ENCODE data around the gene CDK19.
"Not testable (repeated sequence)": the region's sequence is repeated elsewhere in the genome, so short reads cannot be mapped to it uniquely, and the experiment has no call there.

Gene CDK19

GRCh38 chr6:110757926-110758325, 57.3 kb downstream of the CDK19 start:
- DNase-seq (ENCODE audit: low read depth in 2 of 2) = no peak

DNA sequence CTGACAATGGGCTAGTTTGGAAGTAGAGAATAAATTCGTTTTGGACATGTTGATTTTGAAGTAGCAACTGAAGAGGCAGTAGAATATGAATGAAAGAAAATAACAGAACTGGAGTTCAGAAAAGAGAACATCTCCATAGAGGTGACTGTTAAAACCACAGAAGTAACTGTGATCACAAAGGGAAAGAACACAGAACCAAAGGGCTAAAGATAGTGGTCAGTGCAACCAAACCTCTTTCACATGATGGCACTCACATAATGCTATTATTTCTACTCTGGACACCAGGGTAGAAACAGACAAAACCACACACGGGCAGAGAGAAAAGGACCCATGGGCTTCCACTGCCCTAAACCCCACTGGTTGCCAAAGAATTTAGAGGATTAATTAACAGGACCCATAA, 58.5 kb downstream of the CDK19 start:
- DNase-seq (ENCODE audit: low read depth in 2 of 2) = no peak

DNA sequence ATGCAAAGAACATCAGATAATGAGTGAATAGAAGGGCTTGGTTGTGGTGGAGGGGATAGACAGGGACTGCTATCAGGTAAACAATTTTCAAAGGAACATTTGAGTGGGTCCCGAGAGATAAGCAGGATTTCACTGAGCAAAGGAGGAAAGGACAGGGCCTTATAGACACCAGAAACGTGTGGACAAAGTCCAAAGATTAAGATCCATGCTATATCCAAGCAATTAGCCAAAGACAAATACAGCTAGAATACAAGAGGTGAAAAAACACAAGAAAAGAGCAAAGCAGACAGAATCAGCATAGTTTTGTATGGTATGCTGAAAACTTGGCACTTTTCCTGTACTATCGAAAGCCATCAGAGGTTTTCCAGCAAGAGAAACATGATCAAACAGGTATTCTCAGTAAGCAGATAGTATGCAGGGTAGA, 59.8 kb downstream of the CDK19 start:
- no peak for DNase-seq (ENCODE audit: low read depth in 2 of 2)

DNA sequence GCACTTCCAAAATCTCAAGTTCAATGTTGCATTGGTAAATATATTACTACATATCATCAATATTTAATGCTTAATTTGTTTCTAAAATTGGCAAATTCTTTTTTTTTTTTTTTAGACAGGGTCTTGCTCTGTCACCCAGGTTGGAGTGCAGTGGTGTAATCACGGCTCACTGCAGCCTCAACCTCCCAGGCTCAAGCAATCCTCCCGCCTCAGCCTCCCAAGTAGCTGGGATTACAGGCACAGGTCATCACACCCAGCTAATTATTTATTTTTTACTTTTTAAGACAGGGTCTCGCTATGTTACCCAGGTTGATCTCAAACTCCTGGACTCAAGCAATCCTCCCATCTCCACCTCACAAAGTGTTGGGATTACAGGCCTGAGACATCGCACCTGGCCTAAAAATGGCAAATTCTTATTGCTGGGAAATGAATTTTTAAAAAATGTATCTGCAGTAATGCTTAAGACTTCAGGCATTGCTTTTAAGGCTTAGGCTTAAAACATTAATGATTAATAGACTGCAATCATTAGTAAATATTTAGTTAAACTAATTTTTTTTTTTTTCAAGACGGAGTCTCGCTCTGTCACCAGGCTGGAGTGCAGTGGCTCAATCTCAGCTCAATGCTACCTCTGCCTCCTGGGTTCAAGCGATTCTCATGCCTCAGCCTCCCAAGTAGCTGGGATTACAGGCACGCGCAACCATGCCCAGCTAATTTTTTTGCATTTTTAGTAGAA, 61.2 kb downstream of the CDK19 start:
- DNase-seq (ENCODE audit: low read depth in 2 of 2) = not testable (repeated sequence)

GRCh38 chr6:110748453-110748852, 66.8 kb downstream of the CDK19 start:
- DNase-seq (ENCODE audit: low read depth in 2 of 2) = no peak

- DNase-seq (ENCODE audit: low read depth in 2 of 2) = no peak
These were observed 68.6 kb downstream of the CDK19 start for GRCh38 chr6:110746680-110747079.

GRCh38 chr6:110744991-110745390, 70.3 kb downstream of the CDK19 start:
- no peak for DNase-seq (ENCODE audit: low read depth in 2 of 2)

DNA sequence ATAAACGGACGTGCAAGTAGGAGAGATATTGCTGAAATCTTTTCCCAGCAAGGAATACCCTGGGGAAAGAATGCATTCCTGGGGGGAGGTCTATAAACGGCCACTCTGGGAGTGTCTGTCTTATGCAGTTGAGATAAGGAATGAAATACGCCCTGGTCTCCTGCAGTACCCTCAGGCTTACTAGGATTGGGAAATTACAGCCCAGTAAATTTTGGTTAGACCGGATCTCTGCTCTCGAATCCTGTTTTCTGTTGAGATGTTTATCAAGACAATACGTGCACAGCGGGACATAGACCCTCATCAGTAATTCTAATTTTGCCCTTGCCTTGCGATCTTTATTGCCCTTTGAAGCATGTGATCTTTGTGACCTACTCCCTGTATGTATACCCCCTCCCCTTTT, 72.7 kb downstream of the CDK19 start:
- not testable (repeated sequence) for DNase-seq (ENCODE audit: low read depth in 2 of 2)

GRCh38 chr6:110741517-110741916, 73.8 kb downstream of the CDK19 start:
- no peak for DNase-seq (ENCODE audit: low read depth in 2 of 2)

GRCh38 chr6:110738899-110739365, 76.3 kb downstream of the CDK19 start:
- DNase-seq (ENCODE audit: low read depth in 2 of 2) = no peak

DNA sequence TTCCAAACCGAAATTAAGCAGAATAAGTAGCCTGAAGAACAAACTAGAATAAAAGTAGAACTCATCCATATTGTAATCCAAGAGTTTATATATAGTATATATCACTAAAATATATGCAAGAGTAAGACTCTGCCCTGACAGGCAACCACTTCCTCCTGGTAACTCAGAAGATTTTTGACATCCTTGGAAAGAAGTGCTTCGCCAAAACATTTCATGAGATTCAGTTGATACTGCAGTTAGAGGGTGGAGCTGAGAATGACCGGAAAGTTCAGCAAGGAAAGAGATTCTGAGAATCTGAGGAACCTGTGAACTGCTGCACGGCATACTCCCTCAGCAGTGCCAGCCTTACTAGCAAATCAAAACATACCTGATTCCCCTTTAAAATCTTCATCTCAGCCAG, 79.6 kb downstream of the CDK19 start:
- DNase-seq (ENCODE audit: low read depth in 2 of 2) = no peak

DNA sequence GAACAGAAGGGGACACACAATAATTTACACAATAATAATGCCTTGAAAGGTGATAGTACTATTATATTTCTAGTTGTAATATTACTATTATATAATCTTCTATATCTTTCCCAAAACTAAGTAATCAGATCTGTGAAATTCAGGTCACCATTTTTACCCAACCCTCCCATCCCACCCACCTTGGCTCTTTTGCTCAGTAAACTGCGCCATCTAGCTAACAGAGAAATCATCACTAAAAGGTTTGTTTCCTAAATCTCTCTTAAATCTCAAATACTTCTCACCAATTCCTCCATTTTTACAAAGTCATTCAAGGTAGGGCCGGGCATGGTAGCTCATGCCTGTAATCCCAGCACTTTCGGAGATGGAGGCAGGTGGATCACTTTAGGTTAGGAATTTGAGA, 83.4 kb downstream of the CDK19 start:
- DNase-seq (ENCODE audit: low read depth in 2 of 2) = no peak

- no peak for DNase-seq (ENCODE audit: low read depth in 2 of 2)
These were observed 84.1 kb downstream of the CDK19 start for GRCh38 chr6:110731196-110731595.

DNA sequence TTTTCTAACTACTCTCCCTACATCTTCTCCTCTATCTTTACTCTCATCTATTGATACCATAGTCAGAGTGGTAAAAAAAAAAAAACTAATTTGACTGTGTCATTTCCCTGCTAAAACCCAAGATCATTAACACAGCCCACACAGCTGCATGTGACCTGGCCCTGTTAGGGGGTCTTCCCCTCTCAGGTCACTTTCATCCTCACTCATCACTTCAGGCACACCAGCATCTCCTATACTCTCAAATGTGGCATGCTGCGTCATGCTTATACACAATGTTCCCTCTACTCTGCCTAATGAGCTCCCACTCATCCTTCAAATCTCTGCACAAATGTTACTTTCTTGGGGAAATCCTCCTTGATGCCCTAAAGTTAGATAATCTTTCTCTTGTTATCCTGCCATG, 86.8 kb downstream of the CDK19 start:
- no peak for DNase-seq (ENCODE audit: low read depth in 2 of 2)

DNA sequence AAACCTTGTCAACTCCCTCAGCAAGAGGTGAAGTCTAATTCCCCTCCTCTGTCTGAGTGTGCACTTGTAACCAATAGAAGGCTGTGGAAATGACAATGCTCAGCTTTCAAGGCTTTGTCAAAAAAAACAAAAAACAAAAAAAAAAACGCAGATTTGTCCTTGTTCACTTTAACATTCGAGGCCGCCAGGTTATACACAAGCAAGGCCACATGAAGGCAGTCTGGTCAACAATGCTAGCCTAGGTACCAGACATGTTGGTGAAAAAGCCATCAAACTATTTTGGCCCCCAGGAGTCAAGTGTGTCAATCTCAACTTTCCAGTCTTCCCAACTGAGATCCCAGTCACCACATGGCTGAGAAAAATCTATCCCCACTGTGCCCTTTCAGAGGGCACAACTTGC, 92.3 kb downstream of the CDK19 start:
- no peak for DNase-seq (ENCODE audit: low read depth in 2 of 2)

- DNase-seq (ENCODE audit: low read depth in 2 of 2) = no peak
These were observed 95.2 kb downstream of the CDK19 start for GRCh38 chr6:110720066-110720465.

- not testable (repeated sequence) for DNase-seq (ENCODE audit: low read depth in 2 of 2)
These were observed 95.7 kb downstream of the CDK19 start for GRCh38 chr6:110719601-110720000.

DNA sequence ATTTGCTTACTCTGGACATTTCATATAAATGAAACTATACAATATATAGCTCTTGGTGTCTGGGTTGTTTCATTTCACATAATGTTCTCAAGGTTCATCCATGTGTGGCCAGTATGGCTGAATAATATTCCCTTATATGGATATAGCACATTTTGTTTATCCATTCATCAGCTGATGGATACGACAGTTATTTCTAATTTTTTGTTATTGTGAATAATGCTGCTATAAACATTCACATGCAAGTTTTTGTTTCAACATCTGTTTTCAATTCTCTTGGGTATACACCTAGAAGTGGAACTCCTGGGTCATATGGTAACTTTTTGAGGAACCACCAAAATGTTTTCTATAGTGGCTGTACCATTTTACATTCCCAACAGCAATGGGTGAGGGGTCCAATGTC, 101.1 kb downstream of the CDK19 start:
- DNase-seq (ENCODE audit: low read depth in 2 of 2) = no peak

DNA sequence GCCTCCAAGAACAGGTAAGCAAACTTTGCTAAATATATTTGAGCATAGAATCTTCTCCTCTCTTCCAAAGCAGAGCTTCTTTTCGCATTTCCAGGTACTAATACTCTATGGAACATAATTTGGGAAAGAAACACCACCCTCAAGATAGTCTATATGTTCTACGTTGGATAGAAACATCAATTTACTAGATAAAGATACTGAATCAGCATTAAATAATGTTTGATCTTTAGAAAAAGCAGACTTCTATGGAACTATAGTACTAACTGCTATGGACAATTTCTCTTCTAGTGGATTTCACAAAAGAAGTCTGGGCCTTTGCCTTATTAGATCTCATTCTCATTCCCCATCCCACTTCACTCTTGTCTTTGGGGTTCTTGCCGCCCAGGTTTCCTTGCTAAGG, 103.0 kb downstream of the CDK19 start:
- DNase-seq (ENCODE audit: low read depth in 2 of 2) = no peak

DNA sequence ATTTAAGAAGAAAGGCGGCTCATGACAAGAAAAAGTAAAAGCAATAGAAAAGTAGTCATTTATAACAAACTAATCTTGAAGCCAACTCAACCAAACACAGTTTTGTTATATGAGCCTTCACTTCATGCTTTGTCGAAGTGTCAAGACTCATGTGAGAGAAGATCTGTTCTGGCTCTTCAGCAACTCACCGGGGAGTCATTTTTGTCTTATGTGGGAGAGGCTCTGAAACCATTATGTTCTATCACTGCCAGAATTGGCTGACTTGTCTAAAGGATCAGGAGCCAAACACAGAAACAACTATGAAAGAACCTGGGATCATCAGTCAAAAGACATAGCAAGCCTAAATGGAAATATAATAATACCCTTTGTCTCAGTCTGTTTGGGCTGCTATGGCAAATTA, 105.2 kb downstream of the CDK19 start:
- DNase-seq (ENCODE audit: low read depth in 2 of 2) = no peak

DNA sequence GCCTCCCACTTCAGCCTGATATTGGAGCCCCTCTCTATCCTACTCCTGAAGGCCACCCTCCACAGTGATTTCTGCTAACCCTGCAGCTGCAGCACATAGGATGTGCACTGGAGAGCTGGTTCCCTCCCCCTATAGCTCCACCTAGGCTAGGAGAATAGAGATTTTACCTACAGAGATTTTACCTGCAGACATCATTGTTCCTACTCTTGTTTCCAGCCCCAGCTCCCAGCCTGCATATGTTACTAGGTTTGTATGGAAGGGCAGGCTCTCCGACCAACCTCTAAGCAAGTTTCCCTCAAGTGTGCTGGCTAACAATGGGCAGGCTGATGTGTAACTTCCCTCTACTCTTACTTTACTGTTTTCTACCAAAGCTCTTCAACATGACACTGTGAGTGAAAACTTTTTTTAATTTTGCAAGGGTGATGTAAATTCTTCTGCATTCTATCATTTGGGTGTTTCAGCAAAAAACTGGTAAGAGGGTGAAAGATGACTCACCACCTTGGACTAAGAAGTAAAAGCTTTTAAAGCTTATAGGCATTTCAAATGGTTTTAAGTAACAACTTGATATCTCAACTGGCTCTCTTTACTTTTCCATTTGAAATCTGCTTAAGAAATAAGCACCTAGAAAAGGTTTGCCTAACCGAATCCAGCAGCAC, 106.8 kb downstream of the CDK19 start:
- DNase-seq (ENCODE audit: low read depth in 2 of 2) = no peak

DNA sequence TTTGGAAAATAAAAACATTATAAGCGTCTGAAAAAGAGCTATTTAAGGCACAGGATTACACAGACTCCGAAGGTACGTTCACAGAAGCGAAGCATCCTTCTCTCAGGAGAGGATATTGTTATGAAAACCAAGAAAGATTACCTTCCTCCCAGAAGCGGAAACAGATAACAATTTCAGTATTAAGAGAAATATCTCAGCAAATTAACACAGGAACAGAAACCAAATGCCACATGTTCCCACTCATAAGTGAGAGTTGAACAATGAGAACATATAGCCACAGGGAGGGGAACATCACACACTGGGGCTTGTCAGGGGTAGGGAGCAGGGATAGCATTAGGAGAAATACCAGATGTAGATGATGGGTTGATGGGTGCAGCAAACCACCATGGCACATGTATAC, 109.7 kb downstream of the CDK19 start:
- no peak for DNase-seq (ENCODE audit: low read depth in 2 of 2)

DNA sequence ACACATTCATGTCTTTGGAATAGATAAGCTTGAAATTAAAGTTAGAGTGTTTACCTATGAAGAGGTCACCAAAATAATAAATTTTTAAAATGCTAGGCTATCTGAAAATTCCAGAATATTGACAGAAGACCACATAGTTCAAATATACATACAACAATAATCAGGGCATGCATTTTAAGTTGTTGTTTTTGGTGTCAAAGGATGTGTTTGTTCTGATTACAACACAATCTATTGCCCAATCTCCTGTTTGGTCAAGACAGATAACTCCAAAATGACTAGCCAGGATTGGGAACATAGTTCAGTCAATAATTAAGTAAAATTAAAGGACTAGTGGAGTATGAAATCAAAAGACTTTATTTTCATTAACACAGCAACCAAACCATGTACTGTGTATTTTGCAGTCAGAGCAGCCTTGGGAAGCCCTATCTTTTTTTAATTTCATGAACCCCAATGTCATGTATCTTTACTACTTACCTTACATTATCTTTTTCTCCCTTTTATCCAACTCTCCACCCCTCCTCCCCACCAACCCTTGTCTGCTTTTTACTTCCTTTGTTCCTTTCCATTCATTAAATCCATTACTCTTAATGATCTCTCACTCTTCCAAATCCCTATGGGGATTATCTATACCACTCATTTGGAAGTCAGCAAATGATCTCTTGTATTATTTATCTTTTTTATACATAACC, 111.2 kb downstream of the CDK19 start:
- no peak for DNase-seq (ENCODE audit: low read depth in 2 of 2)

Data from stimulated activated CD4-positive, alpha-beta T cell treated with anti-CD3 and anti-CD28 coated beads, Interleukin-4, amount 100 ng/mL, for 48 hours (primary cell).